PC-9 (cell line): Measurements from ENCODE around the gene TPRN.

Experiments used
- CTCF ChIP-seq: fragments of 200-600 bp; sonication (generic); conservative IDR thresholded peaks from 2 replicates; pipeline ENCODE4 v1.6.1; 2017; ENCODE audit warnings: mixed run types, antibody characterized with exemption, mild to moderate bottlenecking, moderate library complexity
- EZH2 ChIP-seq: fragments of 200-600 bp; sonication (generic); IDR thresholded peaks from 2 replicates; pipeline ENCODE4 v1.8.0; 2017; ENCODE audit warnings: antibody characterized with exemption, low read depth

- no peak for TF ChIP-seq CTCF
- TF ChIP-seq EZH2 = no peak
Observed at GRCh38 chr9:137205126-137206069, 4.9 kb upstream of the TPRN start, which contains the start of the genes NDOR1 and TMEM203.
